ENCODE measurements around the gene SPECC1.

SPECC1 gene

DNA sequence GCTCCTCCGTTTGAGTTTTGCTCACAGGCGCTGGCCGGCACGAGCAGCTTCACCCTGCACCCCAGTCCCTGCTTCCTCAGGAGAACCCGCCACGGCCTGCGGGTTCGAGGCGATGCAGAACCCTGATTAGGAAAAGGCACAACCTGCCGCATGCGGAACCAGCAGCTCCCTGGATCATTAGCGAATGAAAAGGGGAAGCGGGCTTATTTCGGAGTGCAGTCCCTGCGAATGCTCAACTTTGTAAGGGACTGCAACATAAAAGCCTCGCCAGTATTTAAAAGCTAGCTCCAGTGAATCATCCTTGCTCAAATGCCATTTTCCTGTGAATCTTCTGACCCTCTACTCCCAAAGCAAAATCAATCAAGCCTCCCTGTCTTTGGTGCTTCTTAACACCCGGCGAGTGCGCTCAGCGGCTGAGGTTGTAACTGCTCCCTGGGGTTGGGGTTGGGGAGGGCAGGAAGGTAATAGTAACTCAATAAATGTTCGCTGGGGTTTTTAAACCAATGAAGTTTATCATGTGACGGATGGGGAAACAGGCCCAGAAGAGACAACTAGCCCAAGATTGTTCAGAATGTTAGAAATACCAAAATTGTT is 30.9 kb upstream of the SPECC1 start:
- DNase-seq (ENCODE audit: low read depth), result peak; percentile 91
- TF ChIP-seq MYC (IDR thresholded peaks at IDR 0.05; ENCODE audit: low read depth, low read length) (peak; percentile 73; the same call in 1 of the 2 replicates), POLR2A (IDR thresholded peaks at IDR 0.05; ENCODE audit: extremely low read depth, insufficient read length) (no peak)
- TF ChIP-seq, protein P1, sequence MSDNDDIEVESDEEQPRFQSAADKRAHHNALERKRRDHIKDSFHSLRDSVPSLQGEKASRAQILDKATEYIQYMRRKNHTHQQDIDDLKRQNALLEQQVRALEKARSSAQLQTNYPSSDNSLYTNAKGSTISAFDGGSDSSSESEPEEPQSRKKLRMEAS (IDR thresholded peaks at IDR 0.05; ENCODE audit: low read depth, low read length), result peak; percentile 64
- TF ChIP-seq, protein P2, sequence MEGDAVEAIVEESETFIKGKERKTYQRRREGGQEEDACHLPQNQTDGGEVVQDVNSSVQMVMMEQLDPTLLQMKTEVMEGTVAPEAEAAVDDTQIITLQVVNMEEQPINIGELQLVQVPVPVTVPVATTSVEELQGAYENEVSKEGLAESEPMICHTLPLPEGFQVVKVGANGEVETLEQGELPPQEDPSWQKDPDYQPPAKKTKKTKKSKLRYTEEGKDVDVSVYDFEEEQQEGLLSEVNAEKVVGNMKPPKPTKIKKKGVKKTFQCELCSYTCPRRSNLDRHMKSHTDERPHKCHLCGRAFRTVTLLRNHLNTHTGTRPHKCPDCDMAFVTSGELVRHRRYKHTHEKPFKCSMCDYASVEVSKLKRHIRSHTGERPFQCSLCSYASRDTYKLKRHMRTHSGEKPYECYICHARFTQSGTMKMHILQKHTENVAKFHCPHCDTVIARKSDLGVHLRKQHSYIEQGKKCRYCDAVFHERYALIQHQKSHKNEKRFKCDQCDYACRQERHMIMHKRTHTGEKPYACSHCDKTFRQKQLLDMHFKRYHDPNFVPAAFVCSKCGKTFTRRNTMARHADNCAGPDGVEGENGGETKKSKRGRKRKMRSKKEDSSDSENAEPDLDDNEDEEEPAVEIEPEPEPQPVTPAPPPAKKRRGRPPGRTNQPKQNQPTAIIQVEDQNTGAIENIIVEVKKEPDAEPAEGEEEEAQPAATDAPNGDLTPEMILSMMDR (IDR thresholded peaks at IDR 0.05; ENCODE audit: low read depth, low read length), result no peak
- H3K4me3 ChIP-seq (ENCODE audit: low read depth, low read length), result peak overlapping the region; percentile 79

DNA sequence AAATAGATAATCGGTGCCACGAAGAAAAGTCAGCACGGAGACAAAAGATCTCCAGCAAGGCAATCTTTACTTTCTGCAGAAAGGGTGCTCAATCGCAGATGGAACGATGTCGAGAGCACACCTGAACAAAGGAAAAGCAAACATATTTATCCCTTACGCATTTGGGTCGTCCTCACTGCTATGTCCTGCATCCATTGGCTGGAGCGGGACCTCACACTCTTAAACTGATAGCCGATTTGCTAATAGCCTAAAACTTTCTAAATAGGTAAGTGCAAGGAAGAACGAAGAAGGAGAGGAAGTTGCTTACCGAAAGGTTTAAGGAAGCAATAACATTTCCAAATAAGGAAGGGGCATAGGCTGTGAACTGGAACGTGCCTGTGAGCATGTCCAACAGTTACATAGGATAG is 30.4 kb upstream of the SPECC1 start:
- peak; percentile 64 for DNase-seq (ENCODE audit: low read depth)
- TF ChIP-seq POLR2A (IDR thresholded peaks at IDR 0.05; ENCODE audit: extremely low read depth, insufficient read length) (no peak), MYC (IDR thresholded peaks at IDR 0.05; ENCODE audit: low read depth, low read length) (no peak)
- TF ChIP-seq, protein P2 (IDR thresholded peaks at IDR 0.05; ENCODE audit: low read depth, low read length), result no peak
- TF ChIP-seq, protein P1 (IDR thresholded peaks at IDR 0.05; ENCODE audit: low read depth, low read length), result no peak
- peak overlapping the region; percentile 79 for H3K4me3 ChIP-seq (ENCODE audit: low read depth, low read length)

DNA sequence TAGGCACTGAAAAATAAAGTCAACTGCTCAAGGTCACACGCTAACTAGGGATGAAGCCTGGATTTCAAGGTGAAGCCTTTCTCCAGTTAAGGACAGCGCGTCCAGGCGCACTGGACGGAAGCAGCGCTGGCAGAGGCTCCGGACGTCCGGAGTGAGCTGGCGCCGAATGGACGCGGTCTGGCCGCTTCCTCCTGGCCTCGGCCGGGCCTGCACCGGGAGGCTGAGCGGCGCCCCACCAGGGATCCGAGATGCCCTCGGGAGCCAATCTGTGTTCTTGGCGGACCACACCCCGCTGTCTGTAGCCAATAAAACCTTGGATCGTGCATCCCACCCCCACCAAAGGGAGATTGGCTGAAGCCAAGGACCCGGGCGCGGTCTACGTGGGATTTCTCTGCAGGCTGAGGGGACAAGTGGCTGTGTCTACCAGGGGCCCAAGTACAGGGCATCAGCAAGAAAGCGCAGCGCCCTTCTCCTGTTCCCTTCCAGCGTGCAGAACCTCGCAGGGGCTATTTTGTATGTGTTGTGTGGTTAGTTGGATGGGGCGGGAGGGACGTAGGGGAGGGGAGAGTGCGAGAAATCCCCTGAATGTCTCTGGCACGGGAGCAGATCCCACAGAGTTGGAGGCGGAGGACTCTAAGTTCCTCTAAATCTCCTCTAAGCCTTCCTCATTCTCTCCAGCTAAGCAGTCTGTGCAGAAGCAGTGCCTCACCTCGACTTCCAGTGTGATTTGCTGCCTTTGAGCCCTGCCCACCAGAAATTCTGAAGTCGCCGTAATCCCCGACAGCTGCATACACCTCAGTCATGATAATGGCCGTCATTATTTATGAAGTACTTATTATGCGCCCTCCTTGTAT is 29.0 kb upstream of the SPECC1 start:
- H3K4me3 ChIP-seq (ENCODE audit: low read depth, low read length), result no peak overlapping the region
- DNase-seq (ENCODE audit: low read depth), result peak; percentile 39
- TF ChIP-seq, protein P2 (IDR thresholded peaks at IDR 0.05; ENCODE audit: low read depth, low read length), result no peak
- TF ChIP-seq, protein P1 (IDR thresholded peaks at IDR 0.05; ENCODE audit: low read depth, low read length), result no peak
- no peak for TF ChIP-seq POLR2A (IDR thresholded peaks at IDR 0.05; ENCODE audit: extremely low read depth, insufficient read length)
- TF ChIP-seq MYC (IDR thresholded peaks at IDR 0.05; ENCODE audit: low read depth, low read length), result no peak

DNA sequence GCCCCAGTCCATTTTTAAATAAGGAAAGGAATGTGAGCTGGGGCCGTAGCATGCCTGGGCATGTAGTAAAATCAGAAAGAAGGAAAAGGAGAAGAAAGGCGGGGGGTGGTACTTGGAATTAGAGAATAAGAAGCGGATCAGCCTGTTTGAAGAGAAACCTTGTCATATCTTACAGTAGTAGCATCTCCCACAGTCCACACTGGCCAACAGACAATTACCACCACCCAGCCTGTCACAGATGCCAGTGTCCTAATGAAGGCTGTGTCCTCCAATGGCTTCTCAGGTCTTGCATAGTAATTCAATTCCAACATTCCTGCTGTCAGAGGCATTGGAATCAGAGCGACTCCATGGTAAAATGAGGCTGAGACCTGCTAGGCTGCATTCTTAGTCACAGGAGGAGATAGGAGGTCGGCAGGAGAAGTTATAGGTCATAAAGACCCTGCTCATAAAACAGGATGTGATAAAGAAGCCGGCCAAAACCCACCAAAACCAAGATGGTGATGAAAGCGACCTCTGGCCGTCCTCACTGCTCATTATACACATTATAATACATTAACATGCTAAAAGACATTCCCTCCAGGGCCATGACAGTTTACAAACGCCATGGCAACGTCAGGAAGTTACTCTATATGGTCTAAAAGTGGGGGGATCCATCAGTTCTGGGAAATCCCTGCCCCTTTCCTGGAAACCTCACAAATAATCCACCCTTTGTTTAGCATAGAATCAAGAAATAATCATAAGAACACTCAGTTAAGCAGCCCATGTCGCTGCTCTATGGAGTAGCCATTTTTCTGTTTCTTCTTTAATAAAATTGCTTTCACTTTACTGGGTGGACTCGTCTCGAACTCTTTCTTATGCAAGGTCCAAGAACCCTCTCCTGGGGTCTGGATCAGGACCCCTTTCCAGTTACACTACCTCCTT is 22.0 kb upstream of the SPECC1 start:
- TF ChIP-seq, protein P2 (IDR thresholded peaks at IDR 0.05; ENCODE audit: low read depth, low read length), result no peak
- TF ChIP-seq POLR2A (IDR thresholded peaks at IDR 0.05; ENCODE audit: extremely low read depth, insufficient read length), result no peak
- no peak overlapping the region for H3K4me3 ChIP-seq (ENCODE audit: low read depth, low read length)
- DNase-seq (ENCODE audit: low read depth), result no peak

GRCh38 chr17:19987897-19988296 is 21.3 kb upstream of the SPECC1 start:
- no peak overlapping the region for H3K4me3 ChIP-seq (ENCODE audit: low read depth, low read length)
- no peak for DNase-seq (ENCODE audit: low read depth)
- TF ChIP-seq, protein P1 (IDR thresholded peaks at IDR 0.05; ENCODE audit: low read depth, low read length), result no peak
- TF ChIP-seq POLR2A (IDR thresholded peaks at IDR 0.05; ENCODE audit: extremely low read depth, insufficient read length), result no peak
- no peak for TF ChIP-seq MYC (IDR thresholded peaks at IDR 0.05; ENCODE audit: low read depth, low read length)
- TF ChIP-seq, protein P2 (IDR thresholded peaks at IDR 0.05; ENCODE audit: low read depth, low read length), result no peak

Data from NB4 (cell line).